NCI-H1092 (cell line): ENCODE data around the gene RASGRF1.
A peak's percentile ranks its signal among the peaks of the same experiment; 100 is the strongest.
"Not testable (repeated sequence)": the region's sequence is repeated elsewhere in the genome, so short reads cannot be mapped to it uniquely, and the experiment has no call there.

Experiments
- DNase-seq: peaks from one replicate; lab custom pipeline; 2025; lab: John Stamatoyannopoulos, UW

RASGRF1 gene

GRCh38 chr15:79041601-79042168 is 48.9 kb downstream of the RASGRF1 start:
- DNase-seq: no peak

- no peak for DNase-seq
These were observed 52.7 kb downstream of the RASGRF1 start for GRCh38 chr15:79037848-79038247.

- DNase-seq: no peak
These were observed 54.3 kb downstream of the RASGRF1 start for GRCh38 chr15:79036323-79036722.

- no peak for DNase-seq
These were observed 54.8 kb downstream of the RASGRF1 start for GRCh38 chr15:79035814-79036213.

GRCh38 chr15:79035111-79035601 is 55.4 kb downstream of the RASGRF1 start:
- no peak for DNase-seq

- DNase-seq: no peak
These were observed 56.3 kb downstream of the RASGRF1 start for GRCh38 chr15:79034284-79034683.

GRCh38 chr15:79032656-79033055 is 57.9 kb downstream of the RASGRF1 start:
- DNase-seq: no peak

- DNase-seq: no peak
These were observed 58.8 kb downstream of the RASGRF1 start for GRCh38 chr15:79031821-79032220.

- DNase-seq: no peak
These were observed 59.4 kb downstream of the RASGRF1 start for GRCh38 chr15:79031201-79031600.

- DNase-seq: no peak
These were observed 60.1 kb downstream of the RASGRF1 start for GRCh38 chr15:79030470-79030869.

GRCh38 chr15:79028411-79028964 is 62.1 kb downstream of the RASGRF1 start:
- DNase-seq: peak; percentile 25

- DNase-seq: no peak
These were observed 62.8 kb downstream of the RASGRF1 start for GRCh38 chr15:79027532-79028410.

- DNase-seq: no peak
These were observed 64.8 kb downstream of the RASGRF1 start for GRCh38 chr15:79025802-79026201.

GRCh38 chr15:79025201-79025600 is 65.4 kb downstream of the RASGRF1 start:
- no peak for DNase-seq

GRCh38 chr15:79024493-79024892 is 66.1 kb downstream of the RASGRF1 start:
- DNase-seq: not testable (repeated sequence)

GRCh38 chr15:79023918-79024317 is 66.7 kb downstream of the RASGRF1 start:
- DNase-seq: no peak

GRCh38 chr15:79023546-79023890 is 67.1 kb downstream of the RASGRF1 start:
- DNase-seq: no peak

- no peak for DNase-seq
These were observed 71.6 kb downstream of the RASGRF1 start for GRCh38 chr15:79018960-79019359.

- DNase-seq: no peak
These were observed 72.6 kb downstream of the RASGRF1 start for GRCh38 chr15:79017953-79018352.

- DNase-seq: no peak
These were observed 73.9 kb downstream of the RASGRF1 start for GRCh38 chr15:79016527-79017170.

- no peak for DNase-seq
These were observed 75.2 kb downstream of the RASGRF1 start for GRCh38 chr15:79015416-79015815.

- DNase-seq: no peak
These were observed 80.3 kb downstream of the RASGRF1 start for GRCh38 chr15:79010278-79010677.

GRCh38 chr15:79009379-79009778 is 81.2 kb downstream of the RASGRF1 start:
- DNase-seq: no peak
